HG02870 (cell line): ENCODE results near the gene GRIA4.
"Not testable (repeated sequence)": the region's sequence is repeated elsewhere in the genome, so short reads cannot be mapped to it uniquely, and the experiment has no call there.

ENCODE experiments used
- ATAC-seq: cut with Tn5 transposase; IDR thresholded peaks from one replicate; pipeline ENCODE4 v1.9.1; 2021; ENCODE audit warnings: mild to moderate bottlenecking, moderate library complexity; ENCODE audit not compliant: unreplicated experiment

GRIA4 gene

GRCh38 chr11:105986554-105986953, 376.7 kb downstream of the GRIA4 start:
- ATAC-seq = no peak

- no peak for ATAC-seq
These were observed 378.3 kb downstream of the GRIA4 start for GRCh38 chr11:105988197-105988596.

- ATAC-seq = no peak
These were observed 379.3 kb downstream of the GRIA4 start for GRCh38 chr11:105989124-105989523.

GRCh38 chr11:105991888-105992287, 382.0 kb downstream of the GRIA4 start:
- ATAC-seq = no peak

GRCh38 chr11:106001304-106002012, 391.6 kb downstream of the GRIA4 start:
- peak; percentile 65 for ATAC-seq

GRCh38 chr11:106003094-106003493, 393.2 kb downstream of the GRIA4 start:
- ATAC-seq = not testable (repeated sequence)

GRCh38 chr11:106011481-106011880, 401.6 kb downstream of the GRIA4 start:
- no peak for ATAC-seq

- ATAC-seq = no peak
These were observed 402.9 kb downstream of the GRIA4 start for GRCh38 chr11:106012744-106013143.

- ATAC-seq = no peak
These were observed 404.2 kb downstream of the GRIA4 start for GRCh38 chr11:106014035-106014434.

GRCh38 chr11:106014620-106015019, 404.7 kb downstream of the GRIA4 start:
- ATAC-seq = no peak

GRCh38 chr11:106015066-106015465, 405.2 kb downstream of the GRIA4 start:
- ATAC-seq = no peak

- no peak for ATAC-seq
These were observed 407.2 kb downstream of the GRIA4 start for GRCh38 chr11:106017093-106017492.

GRCh38 chr11:106021181-106021966, 411.5 kb downstream of the GRIA4 start:
- peak; percentile 6 for ATAC-seq

- peak; percentile 95 for ATAC-seq
These were observed 412.3 kb downstream of the GRIA4 start, which contains the start of gene MSANTD4 for GRCh38 chr11:106021967-106022794. MSANTD4 (minus strand) TSS chr11:106022240; CDS start chr11:106010917, 11,323 bp downstream.

- no peak for ATAC-seq
These were observed 413.0 kb downstream of the GRIA4 start for GRCh38 chr11:106022795-106023275.

GRCh38 chr11:106030609-106031008, 420.7 kb downstream of the GRIA4 start:
- ATAC-seq = no peak

- ATAC-seq = peak; percentile 51
These were observed 421.4 kb downstream of the GRIA4 start for GRCh38 chr11:106031202-106031810.
